Fibroblast of peridontal ligament (primary cell): Measurements from ENCODE around the gene CRHR2.

Experiments used
- DNase-seq: peaks from one replicate; pipeline ENCODE4 v3.0.0-alpha.2; 2010; ENCODE audit errors: extremely low read depth

The CRHR2 gene

GRCh38 chr7:30679664-30680063 is 2.6 kb downstream of the CRHR2 start:
- no peak for DNase-seq

DNA sequence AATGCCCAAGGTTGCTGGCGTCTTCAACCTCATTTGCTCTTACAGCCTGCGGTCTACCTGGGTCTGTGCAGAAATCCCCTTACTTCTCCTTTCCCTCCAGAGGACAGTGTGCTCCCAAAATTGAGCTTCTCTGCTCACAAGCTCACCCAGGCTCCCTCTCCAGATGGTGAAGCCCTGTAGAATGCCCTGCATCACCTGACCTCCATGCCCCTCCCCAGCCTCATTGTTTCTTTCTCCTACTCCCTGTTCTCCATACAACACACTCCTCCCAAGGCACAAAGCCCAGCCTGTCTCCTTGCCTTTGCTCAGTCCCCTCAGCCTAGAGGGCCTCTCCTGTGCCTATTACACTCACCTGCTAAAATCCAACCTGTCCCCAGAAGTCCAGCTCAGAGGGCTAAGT is 3.5 kb downstream of the CRHR2 start:
- DNase-seq: no peak

DNA sequence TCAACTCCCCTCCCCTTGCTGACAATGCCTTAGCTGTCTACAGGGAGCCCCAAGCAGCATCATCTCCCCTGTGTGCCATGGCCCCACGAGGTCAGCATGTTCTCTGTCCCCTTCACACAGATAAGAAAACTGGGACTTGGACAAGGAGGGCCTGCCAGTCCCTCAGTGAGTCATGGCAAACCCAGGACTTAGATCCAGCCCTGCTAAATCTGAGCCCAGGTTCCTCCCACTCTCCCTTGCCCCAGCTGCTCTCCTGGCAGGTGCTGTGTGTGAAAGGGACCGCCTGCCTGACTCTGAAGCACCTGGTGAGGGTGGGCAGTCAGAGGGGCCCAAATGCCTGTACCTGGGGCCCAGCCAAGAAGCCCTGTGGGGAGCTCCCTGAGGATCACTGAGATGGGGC is 7.4 kb downstream of the CRHR2 start:
- no peak for DNase-seq

GRCh38 chr7:30674420-30674819 is 7.8 kb downstream of the CRHR2 start:
- no peak for DNase-seq

DNA sequence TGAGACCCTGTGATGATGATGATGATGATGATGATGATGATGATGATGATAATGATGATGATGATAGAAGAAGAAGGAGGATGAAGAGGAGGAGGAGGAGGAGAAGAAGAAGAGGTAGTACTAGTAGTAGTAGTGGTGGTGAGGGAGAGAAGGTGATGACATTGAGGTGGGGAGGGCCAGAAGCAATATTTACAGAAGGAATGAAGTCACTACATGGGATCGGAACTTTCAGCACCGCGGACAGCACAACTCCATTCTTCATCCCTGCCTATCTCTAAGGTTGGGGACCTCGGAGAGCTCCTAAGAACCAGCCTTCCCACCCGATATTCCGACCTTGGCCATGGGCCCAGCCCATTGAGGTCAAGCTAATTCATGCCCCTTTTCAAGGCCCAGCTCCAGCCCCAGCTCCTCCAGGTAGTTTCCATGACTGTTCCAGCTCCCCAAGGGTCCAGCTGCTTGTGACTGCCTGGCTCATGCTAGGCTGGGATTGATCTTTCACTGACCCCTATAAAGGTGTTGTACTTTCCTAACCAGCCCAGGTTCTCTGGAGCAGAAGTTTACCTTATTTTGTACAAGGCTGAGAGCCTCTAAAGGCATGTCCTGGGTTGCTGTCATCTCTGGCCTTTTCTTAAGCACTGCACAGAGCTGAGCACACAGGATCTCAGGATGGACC is 10.3 kb downstream of the CRHR2 start:
- peak; percentile 70 for DNase-seq

DNA sequence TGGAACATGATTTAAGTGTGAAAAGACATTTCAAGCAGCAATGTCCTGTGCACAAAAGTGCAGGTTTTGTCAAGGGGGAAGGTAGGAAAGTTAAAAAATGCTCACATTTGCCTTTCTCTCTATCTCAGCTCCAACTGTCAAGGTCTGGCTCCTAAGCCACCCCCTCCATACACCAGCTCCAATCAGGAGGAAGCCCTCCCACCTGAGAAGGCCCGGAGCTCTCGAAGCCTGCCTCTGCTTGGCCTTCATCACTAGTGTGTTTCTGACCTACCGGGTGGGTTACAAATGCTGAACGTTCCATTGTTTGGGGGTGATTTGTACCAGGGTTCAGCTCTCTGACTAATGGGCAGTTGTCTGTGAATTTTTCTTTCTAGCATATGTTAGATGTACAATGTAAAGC is 14.2 kb downstream of the CRHR2 start:
- DNase-seq: no peak

DNA sequence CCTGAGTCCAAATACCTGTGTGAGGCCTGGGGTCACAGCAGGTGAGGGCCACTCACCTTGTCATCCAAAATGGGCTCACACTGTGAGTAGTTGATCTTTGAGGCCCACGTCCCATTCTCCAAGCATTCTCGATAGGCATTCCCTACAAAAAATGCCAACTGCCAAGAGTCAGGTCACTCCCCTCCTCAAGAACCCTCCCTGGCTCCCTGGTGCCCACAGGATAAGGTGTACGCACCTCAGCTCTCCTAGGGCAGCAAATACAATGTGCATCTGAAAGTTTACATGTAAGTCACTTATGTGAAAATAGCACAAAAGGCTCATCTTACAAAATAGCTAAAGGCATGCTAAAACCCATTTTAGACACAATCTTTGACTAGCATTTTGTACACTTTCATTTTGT is 15.1 kb downstream of the CRHR2 start:
- no peak for DNase-seq

DNA sequence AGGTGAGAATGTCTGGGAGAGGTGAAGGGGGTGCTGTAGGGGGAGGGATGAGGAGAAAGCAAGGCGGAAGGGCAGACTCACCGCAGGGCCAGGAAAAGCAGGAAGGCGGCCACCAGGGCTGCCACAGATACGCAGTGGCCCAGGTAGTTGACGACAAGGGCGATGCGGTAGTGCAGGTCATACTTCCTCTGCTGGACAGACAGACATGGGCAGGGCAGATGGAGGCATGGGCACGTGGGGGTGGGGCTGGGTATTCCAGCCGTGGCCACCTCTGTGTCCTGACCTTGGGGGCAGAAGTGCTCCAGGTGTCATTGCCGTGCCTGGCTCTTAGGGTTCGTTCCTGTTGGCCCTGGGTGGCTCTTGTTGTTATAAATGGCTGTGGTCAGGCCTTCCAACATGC is 16.8 kb downstream of the CRHR2 start:
- DNase-seq: no peak

- DNase-seq: no peak
Observed at GRCh38 chr7:30665043-30665442, 17.2 kb downstream of the CRHR2 start.

GRCh38 chr7:30664184-30664885 is 17.9 kb downstream of the CRHR2 start:
- no peak for DNase-seq

- no peak for DNase-seq
Observed at GRCh38 chr7:30663414-30663813, 18.8 kb downstream of the CRHR2 start.

- no peak for DNase-seq
Observed at GRCh38 chr7:30662431-30662939, 19.8 kb downstream of the CRHR2 start.

DNA sequence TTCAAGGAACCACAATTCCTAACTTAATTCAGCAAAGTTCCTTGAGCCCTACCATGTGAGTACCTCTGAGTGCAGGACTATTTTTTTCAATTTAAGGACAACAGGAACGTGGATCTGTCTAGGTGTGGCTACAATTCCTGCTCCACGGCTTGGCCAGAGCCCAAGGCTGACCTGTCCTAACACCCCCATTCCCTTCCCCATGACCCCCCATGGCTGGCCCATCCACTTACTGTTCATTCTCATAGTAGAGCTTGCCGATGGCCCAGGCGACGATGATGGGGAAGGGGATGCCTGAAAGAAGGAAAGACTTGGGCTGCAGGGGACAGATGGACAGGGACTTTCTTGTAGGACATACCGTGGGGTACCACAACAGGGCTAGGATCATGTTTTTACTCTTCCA is 20.3 kb downstream of the CRHR2 start:
- no peak for DNase-seq

DNA sequence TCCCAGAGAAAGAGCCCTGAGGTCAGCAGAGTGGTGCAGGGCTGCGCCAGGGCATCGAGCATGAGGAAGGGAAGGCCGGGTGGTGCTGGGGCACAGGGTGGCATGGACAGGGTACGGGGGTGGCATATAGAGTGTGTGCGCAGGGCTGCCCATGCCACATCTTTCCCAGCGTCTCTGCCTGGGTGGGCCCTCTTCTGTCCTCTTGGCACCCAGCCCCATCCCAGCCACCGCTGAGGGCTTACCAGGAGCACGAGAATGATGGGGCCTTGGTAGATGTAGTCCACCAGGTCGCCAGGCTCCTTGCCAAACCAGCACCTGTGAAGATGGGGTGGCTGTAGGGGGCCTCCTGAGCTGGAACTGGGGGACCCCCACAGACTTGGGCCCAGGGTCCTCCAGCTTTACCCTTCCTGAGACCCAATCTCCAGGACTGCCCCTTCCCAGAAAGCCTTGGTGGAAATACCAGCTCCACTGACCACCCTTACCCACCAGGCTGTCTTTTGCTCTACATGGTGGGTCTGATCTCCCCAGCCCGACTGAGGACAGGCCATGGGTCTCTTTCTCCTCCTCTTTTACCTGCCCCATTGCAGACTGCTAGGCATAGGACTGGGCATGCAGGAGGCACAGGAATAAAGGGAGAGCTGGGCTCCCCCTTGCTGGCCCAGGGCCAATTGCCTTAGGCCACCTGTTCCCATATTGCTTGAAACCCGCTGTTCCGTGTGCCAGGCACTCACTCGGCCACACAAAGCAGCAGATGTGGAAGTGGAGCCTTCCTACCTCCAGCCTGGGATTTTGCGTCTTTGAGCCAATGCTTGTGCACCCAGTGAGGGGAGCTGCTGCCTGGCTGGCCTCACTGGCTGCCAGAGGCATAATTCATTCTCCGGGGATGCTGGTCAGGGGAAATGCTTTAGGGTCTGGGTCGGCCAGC is 21.7 kb downstream of the CRHR2 start:
- DNase-seq: no peak

- DNase-seq: peak; percentile 6
Observed at GRCh38 chr7:30659312-30659711, 22.9 kb downstream of the CRHR2 start.

- DNase-seq: no peak
Observed at GRCh38 chr7:30658479-30659074, 23.7 kb downstream of the CRHR2 start.

GRCh38 chr7:30657131-30657530 is 25.1 kb downstream of the CRHR2 start:
- no peak for DNase-seq

- no peak for DNase-seq
Observed at GRCh38 chr7:30656006-30656957, 26.0 kb downstream of the CRHR2 start.

DNA sequence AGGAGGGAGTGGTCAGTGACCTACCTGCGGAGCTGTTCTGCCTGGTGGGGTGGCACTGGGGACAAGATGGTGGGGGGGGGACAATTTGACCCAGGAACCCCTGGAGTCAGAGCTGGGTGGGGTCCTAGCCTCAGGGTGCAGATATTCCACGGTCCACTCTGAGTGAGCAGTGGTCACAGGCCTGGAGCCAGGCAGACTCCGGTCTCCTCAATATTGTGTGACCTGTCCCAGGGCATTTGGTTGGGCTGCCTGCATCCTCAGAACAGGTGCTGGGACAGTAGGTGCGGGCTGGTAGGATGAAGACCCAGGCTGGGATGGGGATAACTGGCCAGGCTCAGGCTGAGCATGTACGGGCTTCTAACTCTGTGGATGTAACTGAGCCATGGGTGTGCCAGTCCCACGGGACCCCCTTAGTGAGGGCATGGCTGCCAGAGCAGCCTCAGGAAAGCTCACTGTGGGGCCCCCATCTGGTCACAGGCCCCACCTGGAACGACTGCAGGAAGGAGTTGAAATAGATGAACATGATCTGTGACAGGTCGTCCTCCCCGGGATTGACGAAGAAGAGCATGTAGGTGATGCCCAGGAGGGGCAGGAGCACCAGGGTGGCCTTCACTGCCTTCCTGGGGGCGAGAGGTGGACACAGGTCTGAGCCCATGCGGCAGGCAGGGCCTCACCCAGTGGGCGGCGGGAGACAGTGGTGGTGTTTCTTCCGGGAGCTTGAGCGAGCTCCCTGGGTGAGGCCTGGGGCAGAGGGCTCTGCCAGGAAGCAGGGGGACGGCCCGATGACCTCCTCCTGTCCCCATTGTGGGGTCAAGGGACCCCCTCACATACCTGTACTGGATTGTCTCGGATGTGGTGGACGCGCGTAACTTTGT is 26.9 kb downstream of the CRHR2 start:
- no peak for DNase-seq
